HepG2 (cell line): ENCODE data around the gene ATP6V0D1.

Source experiments
- CREM ChIP-seq, 2 experiments: sonication (generic) in 1 of 2; formaldehyde crosslinking in 1 of 2; IDR thresholded peaks; 2 replicates each; pipeline versions ENCODE4 v1.4.0 to v1.6.1; 2016 to 2020; ENCODE audit warnings: antibody characterized with exemption in 1 of 2, mild to moderate bottlenecking in 1 of 2, missing genetic modification reagents in 1 of 2
- ELF1 ChIP-seq: sonication (generic); formaldehyde crosslinking; IDR thresholded peaks from 2 replicates; pipeline ENCODE4 v1.4.0; 2020; ENCODE audit warnings: missing genetic modification reagents
- EZH2 ChIP-seq: conservative IDR thresholded peaks from 2 replicates; pipeline ENCODE4 v1.6.1; 2012; ENCODE audit warnings: mild to moderate bottlenecking, low read depth, low read length, moderate library complexity
- MTA3 ChIP-seq: sonication (generic); formaldehyde crosslinking; IDR thresholded peaks from 2 replicates; pipeline ENCODE4 v1.4.0; 2020; ENCODE audit warnings: missing genetic modification reagents
- POLR2A ChIP-seq, 2 experiments: IDR thresholded peaks; 2 replicates each; pipeline ENCODE4 v1.6.1; 2011; ENCODE audit warnings: low read depth in 2 of 2, low read length in 2 of 2, mild to moderate bottlenecking in 1 of 2, moderate library complexity in 1 of 2; ENCODE audit not compliant: insufficient read depth in 1 of 2
- SP1 ChIP-seq, 2 experiments: fragments of 450-650 bp in 1 of 2; sonication (generic) in 1 of 2; formaldehyde crosslinking in 1 of 2; IDR thresholded peaks; 2 replicates each; pipeline versions ENCODE4 v1.4.0 to v1.6.1; 2016 to 2020; ENCODE audit warnings: missing genetic modification reagents in 1 of 2
- STAG1 ChIP-seq: sonication (generic); formaldehyde crosslinking; IDR thresholded peaks from 2 replicates; pipeline ENCODE4 v1.4.0; 2020; ENCODE audit warnings: missing genetic modification reagents
- SUZ12 ChIP-seq: fragments of 150-350 bp; IDR thresholded peaks from 2 replicates; pipeline ENCODE4 v1.6.1; 2014; ENCODE audit warnings: low read depth, low read length
- ZBTB21 ChIP-seq: sonication (generic); formaldehyde crosslinking; IDR thresholded peaks from 2 replicates; pipeline ENCODE4 v1.4.0; 2020; ENCODE audit warnings: missing genetic modification reagents
- ZFP1 ChIP-seq: IDR thresholded peaks from 2 replicates; pipeline ENCODE4 v1.6.1; 2016
- ZNF136 ChIP-seq: sonication (generic); formaldehyde crosslinking; IDR thresholded peaks from 2 replicates; pipeline ENCODE4 v1.8.1; 2022; ENCODE audit warnings: low read depth, mild to moderate bottlenecking, moderate library complexity, missing genetic modification reagents
- TF ChIP-seq, protein P1 (sequence below): sonication (generic); formaldehyde crosslinking; IDR thresholded peaks from 2 replicates; pipeline ENCODE4 v1.5.0; 2020; ENCODE audit warnings: mild to moderate bottlenecking, missing genetic modification reagents, moderate library complexity
- TF ChIP-seq, protein P2 (sequence below): sonication (generic); formaldehyde crosslinking; conservative IDR thresholded peaks from 2 replicates; pipeline ENCODE4 v1.4.0; 2020; ENCODE audit warnings: missing genetic modification reagents
- TF ChIP-seq, protein P3 (sequence below), 2 experiments: fragments of 450-650 bp in 1 of 2; sonication (generic) in 1 of 2; formaldehyde crosslinking; IDR thresholded peaks; 2 replicates each; pipeline versions ENCODE4 v1.5.0 to v1.8.0; 2020 to 2022; ENCODE audit warnings: mild to moderate bottlenecking in 1 of 2, missing genetic modification reagents in 1 of 2

DNA sequence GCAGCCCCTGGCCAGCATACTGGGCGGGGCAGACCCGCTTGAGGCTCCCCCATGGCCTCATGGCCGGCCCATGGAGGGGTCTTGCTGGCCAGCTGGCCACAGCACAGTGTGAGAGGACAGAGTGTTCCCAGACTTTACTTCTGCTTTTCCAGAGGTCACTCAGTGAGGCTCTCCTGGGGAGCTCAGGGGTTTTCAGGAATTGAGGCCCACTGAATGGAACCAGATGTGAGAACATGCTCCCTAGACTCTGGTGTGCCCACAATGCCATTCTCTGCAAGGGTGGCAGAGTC lies 21.2 kb downstream of the ATP6V0D1 start:
- TF ChIP-seq ZBTB21 = no peak
- TF ChIP-seq, protein P1, sequence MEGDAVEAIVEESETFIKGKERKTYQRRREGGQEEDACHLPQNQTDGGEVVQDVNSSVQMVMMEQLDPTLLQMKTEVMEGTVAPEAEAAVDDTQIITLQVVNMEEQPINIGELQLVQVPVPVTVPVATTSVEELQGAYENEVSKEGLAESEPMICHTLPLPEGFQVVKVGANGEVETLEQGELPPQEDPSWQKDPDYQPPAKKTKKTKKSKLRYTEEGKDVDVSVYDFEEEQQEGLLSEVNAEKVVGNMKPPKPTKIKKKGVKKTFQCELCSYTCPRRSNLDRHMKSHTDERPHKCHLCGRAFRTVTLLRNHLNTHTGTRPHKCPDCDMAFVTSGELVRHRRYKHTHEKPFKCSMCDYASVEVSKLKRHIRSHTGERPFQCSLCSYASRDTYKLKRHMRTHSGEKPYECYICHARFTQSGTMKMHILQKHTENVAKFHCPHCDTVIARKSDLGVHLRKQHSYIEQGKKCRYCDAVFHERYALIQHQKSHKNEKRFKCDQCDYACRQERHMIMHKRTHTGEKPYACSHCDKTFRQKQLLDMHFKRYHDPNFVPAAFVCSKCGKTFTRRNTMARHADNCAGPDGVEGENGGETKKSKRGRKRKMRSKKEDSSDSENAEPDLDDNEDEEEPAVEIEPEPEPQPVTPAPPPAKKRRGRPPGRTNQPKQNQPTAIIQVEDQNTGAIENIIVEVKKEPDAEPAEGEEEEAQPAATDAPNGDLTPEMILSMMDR = no peak
- TF ChIP-seq ZFP1 (CRISPR knock-in tag) = no peak
- TF ChIP-seq POLR2A (IDR thresholded peaks at IDR 0.05; ENCODE audit: insufficient read depth in 1 of 2, low read depth in 2 of 2, low read length in 2 of 2) = no peak
- TF ChIP-seq MTA3 (CRISPR knock-in tag) = no peak
- TF ChIP-seq, protein P2, sequence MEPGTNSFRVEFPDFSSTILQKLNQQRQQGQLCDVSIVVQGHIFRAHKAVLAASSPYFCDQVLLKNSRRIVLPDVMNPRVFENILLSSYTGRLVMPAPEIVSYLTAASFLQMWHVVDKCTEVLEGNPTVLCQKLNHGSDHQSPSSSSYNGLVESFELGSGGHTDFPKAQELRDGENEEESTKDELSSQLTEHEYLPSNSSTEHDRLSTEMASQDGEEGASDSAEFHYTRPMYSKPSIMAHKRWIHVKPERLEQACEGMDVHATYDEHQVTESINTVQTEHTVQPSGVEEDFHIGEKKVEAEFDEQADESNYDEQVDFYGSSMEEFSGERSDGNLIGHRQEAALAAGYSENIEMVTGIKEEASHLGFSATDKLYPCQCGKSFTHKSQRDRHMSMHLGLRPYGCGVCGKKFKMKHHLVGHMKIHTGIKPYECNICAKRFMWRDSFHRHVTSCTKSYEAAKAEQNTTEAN (CRISPR knock-in tag) = no peak
- no peak for TF ChIP-seq ZNF136 (CRISPR knock-in tag)
- TF ChIP-seq EZH2 = no peak
- no peak for TF ChIP-seq STAG1
- TF ChIP-seq SUZ12 = no peak
- TF ChIP-seq CREM (IDR thresholded peaks at IDR 0.05) = no peak
- no peak for TF ChIP-seq CREM (CRISPR knock-in tag; IDR thresholded peaks at IDR 0.05)
- TF ChIP-seq SP1 (IDR thresholded peaks at IDR 0.05) = no peak
- no peak for TF ChIP-seq SP1 (CRISPR knock-in tag; IDR thresholded peaks at IDR 0.05)
- TF ChIP-seq, protein P3, sequence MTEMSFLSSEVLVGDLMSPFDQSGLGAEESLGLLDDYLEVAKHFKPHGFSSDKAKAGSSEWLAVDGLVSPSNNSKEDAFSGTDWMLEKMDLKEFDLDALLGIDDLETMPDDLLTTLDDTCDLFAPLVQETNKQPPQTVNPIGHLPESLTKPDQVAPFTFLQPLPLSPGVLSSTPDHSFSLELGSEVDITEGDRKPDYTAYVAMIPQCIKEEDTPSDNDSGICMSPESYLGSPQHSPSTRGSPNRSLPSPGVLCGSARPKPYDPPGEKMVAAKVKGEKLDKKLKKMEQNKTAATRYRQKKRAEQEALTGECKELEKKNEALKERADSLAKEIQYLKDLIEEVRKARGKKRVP (CRISPR knock-in tag; IDR thresholded peaks at IDR 0.05) = no peak
- no peak for TF ChIP-seq ELF1 (CRISPR knock-in tag)
